Activated CD8-positive, alpha-beta T cell treated with anti-CD3 and anti-CD28 coated beads for 36 hours (primary cell): ENCODE results near the gene FUT7. TPM values are rescaled to one million over a fixed set of nuclear protein-coding genes. Genes with fewer than 3 reads are reported as not detected.

Source experiments
- ATAC-seq: fragments of 200-7000 bp; cut with Tn5 transposase; one replicate; pipeline ENCODE4 v1.10.0; 2021; ENCODE audit warnings: mild to moderate bottlenecking, moderate library complexity
- CTCF ChIA-PET: fragments of 350-600 bp; sonication (Branson Sonifier 250); formaldehyde crosslinking; loops from one replicate; lab custom pipeline; 2021; ENCODE audit warnings: antibody characterized with exemption; lab: Charles Lee
- POLR2A ChIA-PET: fragments of 350-600 bp; sonication (Branson Sonifier 250); formaldehyde crosslinking; loops from one replicate; lab custom pipeline; 2021; ENCODE audit warnings: antibody characterized with exemption; lab: Charles Lee
- DNase-seq: peaks from one replicate; pipeline ENCODE4 v3.0.0-alpha.2; 2020
- H3K27ac Mint-ChIP-seq: one replicate; pipeline ENCODE4 v1.8.0; 2021; ENCODE audit warnings: mild to moderate bottlenecking, mixed read lengths
- H3K27me3 Mint-ChIP-seq: one replicate; pipeline ENCODE4 v1.8.0; 2021; ENCODE audit warnings: mixed read lengths
- H3K36me3 Mint-ChIP-seq: one replicate; pipeline ENCODE4 v1.8.0; 2021; ENCODE audit warnings: low read depth, mixed read lengths
- H3K4me1 Mint-ChIP-seq: one replicate; pipeline ENCODE4 v1.8.0; 2021; ENCODE audit warnings: low read depth, mixed read lengths
- H3K4me3 Mint-ChIP-seq: one replicate; pipeline ENCODE4 v1.8.0; 2021; ENCODE audit warnings: mild to moderate bottlenecking, moderate library complexity, mixed read lengths
- H3K9me3 Mint-ChIP-seq: one replicate; pipeline ENCODE4 v1.8.0; 2021; ENCODE audit warnings: mixed read lengths
- CTCF ChIP-seq: fragments of 200-600 bp; IDR thresholded peaks from one replicate; pipeline ENCODE4 v1.8.0; 2022; ENCODE audit warnings: antibody characterized with exemption, mild to moderate bottlenecking
- intact Hi-C: fragments of 100-400 bp; cut with micrococcal nuclease; formaldehyde crosslinking; loops from one replicate; pipeline ENCODE4 v1.10.0; 2022
- total RNA-seq, 2 experiments: library from RNA; stranded (reverse); gene quantifications; one replicate each; pipeline ENCODE4 v1.2.3, GENCODE V29; 2021

Gene FUT7
- total RNA-seq, 2 experiments from 2014 or later = 0.09 TPM; not detected in 1

- Mint-ChIP-seq H3K4me3 (no peak overlapping the region), H3K9me3 (no peaks in the 10 kb centered on the region), H3K4me1 (peaks cover 3% of the 10 kb centered on the region), H3K27ac (no peak overlapping the region), H3K27me3 (peaks cover 37% of the 10 kb centered on the region), H3K36me3 (no peaks in the 10 kb centered on the region)
- CTCF ChIA-PET = interaction anchor here (7.3 kb wide), 1 partner anchor 17 kb away, joined by 164 read pairs; the partner anchor contains the start of gene SAPCD2
- intact Hi-C loops = no loop called here
- POLR2A ChIA-PET = no interaction called here
- DNase-seq = no peak
- TF ChIP-seq CTCF = no peak
- ATAC-seq = no peak
Measured at GRCh38 chr9:137051145-137051724, 19.3 kb upstream of the FUT7 start.

GRCh38 chr9:137050570-137050969, 18.7 kb upstream of the FUT7 start:
- Mint-ChIP-seq H3K36me3 (no peaks in the 10 kb centered on the region), H3K9me3 (no peaks in the 10 kb centered on the region), H3K4me1 (peaks cover 3% of the 10 kb centered on the region), H3K4me3 (no peak overlapping the region), H3K27me3 (peaks cover 37% of the 10 kb centered on the region), H3K27ac (no peak overlapping the region)
- no peak for TF ChIP-seq CTCF
- CTCF ChIA-PET = interaction anchor here (7.3 kb wide), 1 partner anchor 18 kb away, joined by 164 read pairs; the partner anchor contains the start of gene SAPCD2
- DNase-seq (no peak), ATAC-seq (no peak)
- POLR2A ChIA-PET = interaction anchor here (1.6 kb wide), 1 partner anchor 8 kb away, joined by 4 read pairs; no protein-coding TSS in a partner anchor
- intact Hi-C loops = no loop called here

DNA sequence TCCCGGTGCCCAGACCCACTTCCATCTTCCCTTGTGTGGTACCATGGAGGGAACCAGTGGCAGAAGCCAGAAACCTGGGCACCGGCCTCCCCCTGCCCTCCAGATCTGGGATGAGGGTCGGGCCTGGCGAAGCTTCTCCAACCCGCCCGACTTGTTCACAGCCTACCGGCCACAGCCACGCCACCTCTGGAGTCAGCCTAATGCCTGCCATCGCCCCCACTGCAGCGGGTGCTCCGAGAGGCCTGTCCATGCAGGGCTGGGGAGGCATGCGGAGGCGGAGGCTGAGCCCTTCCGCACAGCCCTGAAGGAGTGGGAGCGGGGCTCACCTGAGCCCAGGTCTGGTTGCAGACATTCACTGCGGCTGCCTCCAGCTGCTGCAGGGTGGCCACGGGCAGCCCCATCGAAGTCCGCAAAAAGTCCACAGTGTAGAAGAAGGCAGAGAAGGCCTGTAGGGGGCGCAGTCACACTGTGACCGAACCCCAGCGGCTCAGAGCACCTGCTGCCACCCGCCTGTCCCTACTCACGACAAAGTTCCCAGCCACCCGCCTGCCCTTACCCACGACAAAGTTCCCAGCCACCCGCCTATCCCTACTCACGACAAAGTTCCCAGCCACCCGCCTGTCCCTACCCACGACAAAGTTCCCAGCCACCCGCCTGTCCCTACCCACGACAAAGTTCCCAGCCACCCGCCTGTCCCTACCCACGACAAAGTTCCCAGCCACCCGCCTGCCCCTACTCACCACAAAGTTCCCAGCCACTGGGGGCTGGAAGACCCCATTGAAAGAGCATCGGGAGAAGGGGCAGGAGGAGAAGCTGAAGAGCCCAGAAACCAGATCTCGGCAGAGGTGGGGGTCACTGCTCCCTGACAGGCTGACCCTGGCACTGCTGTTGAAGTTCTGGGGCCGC, 17.9 kb upstream of the FUT7 start:
- intact Hi-C loops = no loop called here
- Mint-ChIP-seq H3K27ac (no peak overlapping the region), H3K4me3 (no peak overlapping the region), H3K36me3 (no peaks in the 10 kb centered on the region), H3K27me3 (peaks cover 41% of the 10 kb centered on the region), H3K4me1 (peaks cover 6% of the 10 kb centered on the region), H3K9me3 (no peaks in the 10 kb centered on the region)
- POLR2A ChIA-PET = interaction anchor here (1.6 kb wide), 1 partner anchor 9 kb away, joined by 4 read pairs; no protein-coding TSS in a partner anchor
- peak; percentile 88 for DNase-seq
- peak; percentile 69 for TF ChIP-seq CTCF
- peak; percentile 48 for ATAC-seq
- CTCF ChIA-PET = interaction anchor here (0.8 to 7.3 kb wide), 7 partner anchors 15 to 187 kb away, joined by 3 to 164 read pairs (median 5); partner anchors contain the start of genes SAPCD2 and UAP1L1

GRCh38 chr9:137048655-137049543, 17.0 kb upstream of the FUT7 start:
- H3K27ac Mint-ChIP-seq = no peak overlapping the region
- CTCF ChIA-PET = interaction anchor here (0.8 to 7.3 kb wide), 7 partner anchors 14 to 188 kb away, joined by 3 to 164 read pairs (median 5); partner anchors contain the start of genes SAPCD2 and UAP1L1
- peaks cover 10% of the 10 kb centered on the region for H3K4me1 Mint-ChIP-seq
- H3K4me3 Mint-ChIP-seq = no peak overlapping the region
- intact Hi-C loops = no loop called here
- no peak for DNase-seq
- POLR2A ChIA-PET = interaction anchor here (0.8 to 1.6 kb wide), 2 partner anchors 10 to 38 kb away, joined by 3 to 4 read pairs; partner anchors contain the start of gene MAN1B1
- no peaks in the 10 kb centered on the region for H3K36me3 Mint-ChIP-seq
- TF ChIP-seq CTCF = no peak
- no peaks in the 10 kb centered on the region for H3K9me3 Mint-ChIP-seq
- peaks cover 43% of the 10 kb centered on the region for H3K27me3 Mint-ChIP-seq
- ATAC-seq = no peak
